Measurements from ENCODE around the gene ZNF443.
"Not testable (repeated sequence)": the region's sequence is repeated elsewhere in the genome, so short reads cannot be mapped to it uniquely, and the experiment has no call there.

ZNF443 gene

DNA sequence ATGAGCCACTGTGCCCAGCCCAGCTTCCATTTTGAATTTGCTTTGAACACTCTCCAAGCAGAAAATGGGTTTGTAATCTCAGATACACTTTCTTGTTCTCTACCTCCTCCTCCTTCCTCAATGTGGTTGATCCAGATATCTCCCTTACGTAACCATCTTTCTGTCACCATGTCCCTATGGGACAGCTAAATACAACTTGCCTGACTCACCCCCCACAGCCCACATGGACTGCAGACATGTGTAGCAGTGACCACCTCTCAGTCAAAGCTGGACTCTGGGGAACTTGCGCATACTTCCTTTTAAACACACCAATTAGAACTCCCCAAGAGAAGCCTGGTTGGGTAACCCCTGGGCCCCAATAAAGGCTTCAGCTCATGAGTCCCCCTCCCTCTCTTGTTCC, 28.9 kb downstream of the ZNF443 start:
- no peak for FAIRE-seq

DNA sequence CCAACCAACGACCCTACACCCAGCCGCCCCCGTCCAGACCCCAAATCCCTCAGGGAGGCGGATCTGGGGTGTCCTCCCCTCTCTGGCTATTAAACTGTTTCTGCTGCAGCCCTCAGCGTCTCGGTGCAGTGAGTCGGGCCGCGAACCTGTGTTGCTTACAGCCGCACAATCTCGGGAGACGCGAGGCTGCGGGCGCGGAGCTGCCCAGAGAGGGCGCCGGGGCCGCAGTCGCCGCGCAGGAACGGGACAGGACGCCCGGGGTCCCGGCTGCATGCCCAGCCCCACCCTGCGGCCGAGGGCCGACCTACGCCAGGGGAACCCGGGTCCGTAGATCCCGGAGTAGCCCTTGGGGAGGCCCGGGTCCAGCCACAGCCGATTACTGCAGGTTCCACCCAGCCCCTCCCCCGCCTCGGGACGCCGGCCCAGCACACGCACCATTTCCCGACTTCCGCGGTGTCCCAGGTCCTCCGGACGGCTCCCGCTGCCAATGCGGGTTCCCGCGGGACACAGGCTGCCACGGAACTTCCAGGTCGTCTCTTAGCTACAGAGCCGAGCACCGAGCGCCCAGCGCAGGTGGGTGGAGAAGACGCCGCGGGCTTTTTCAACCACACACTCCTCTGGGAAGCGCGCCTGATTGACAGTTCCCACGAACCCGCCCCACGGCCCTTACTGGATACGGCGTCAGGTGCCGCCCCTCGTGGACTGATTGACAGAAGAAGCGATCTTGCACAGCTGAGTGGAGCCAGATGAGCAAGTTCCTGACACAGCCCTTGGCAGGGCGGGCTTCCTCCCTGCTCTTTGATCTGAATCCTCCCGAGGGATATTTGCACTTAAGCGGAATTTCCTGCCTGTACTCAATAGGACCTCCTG, 40.0 kb downstream of the ZNF443 start, which contains the start of gene ZNF799:
ZNF799 (minus strand) TSS at position 639 of the 870 bp plus-strand sequence; CDS start at position 438, 201 bp downstream.
- peak; percentile 92 for FAIRE-seq

DNA sequence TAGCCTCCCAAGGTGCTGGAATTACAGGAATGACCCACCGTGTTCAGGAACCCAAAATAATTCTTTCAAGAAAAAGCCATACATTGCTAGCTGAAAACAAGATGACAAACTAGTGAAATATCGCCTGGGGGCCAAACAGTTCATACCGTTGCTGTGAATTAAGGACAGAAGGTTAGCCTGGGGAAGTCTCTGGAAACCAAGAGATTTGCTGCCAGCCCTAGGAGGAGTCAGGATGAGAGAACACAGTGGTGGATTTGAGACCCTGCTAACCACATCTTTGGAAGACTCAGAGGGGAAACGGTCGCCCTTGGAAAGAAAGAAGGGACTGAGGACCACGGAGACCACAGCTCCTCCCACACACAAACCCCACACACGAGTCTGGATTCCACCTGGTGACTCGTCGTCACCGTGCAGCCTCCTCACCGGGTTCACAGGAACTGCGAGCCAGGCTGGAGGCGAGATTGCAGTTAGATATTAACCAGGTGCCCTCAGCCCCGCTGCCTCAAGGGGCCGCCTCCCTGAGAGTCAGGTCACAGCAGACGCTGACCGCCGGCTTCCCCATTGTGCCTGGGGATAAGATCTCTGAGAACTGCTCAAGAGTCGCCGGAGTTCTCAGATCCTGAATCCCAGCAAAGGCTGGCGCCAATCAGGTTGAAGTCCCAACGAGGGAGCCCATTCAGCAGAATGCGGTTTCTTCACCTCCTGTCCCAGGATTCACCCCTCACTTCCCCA, 40.8 kb downstream of the ZNF443 start:
- not testable (repeated sequence) for FAIRE-seq

DNA sequence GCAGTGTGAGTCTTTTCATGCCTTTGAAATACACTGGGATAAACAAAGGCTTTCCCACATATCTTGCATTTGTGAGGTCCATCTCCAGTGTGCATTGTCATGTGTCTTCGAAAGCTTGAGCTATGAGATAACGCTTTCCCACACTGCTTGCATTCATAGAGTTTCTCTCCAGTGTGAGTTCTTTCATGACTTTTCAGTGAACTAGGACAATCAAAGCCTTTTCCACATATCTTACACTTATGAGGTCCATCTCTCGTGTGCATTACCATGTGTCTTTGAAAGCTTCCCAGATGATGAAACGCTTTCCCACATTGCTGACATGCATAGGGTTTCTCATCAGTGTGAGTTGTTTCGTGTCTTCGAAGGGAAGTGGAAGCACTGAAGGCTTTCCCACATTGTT, 49.7 kb downstream of the ZNF443 start:
- FAIRE-seq, result not testable (repeated sequence)

DNA sequence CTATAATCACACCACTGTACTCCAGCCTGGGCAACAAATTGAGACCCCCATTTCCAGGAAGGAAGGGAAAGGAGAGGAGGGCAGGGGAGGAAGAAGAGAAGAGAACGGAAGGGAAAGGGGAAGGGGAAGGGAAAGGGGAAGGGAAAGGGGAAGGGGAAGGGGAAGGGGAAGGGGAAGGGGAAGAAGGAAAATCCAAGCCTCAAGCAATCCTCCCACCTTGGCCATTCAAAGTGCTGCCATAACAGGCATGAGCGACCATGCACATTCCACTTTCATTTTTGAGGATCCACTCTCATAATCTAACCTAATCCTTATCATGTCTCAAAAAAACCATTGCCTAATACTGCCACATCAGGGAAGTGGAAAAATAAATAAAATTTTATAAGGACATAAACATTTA, 54.5 kb downstream of the ZNF443 start:
- not testable (repeated sequence) for FAIRE-seq

DNA sequence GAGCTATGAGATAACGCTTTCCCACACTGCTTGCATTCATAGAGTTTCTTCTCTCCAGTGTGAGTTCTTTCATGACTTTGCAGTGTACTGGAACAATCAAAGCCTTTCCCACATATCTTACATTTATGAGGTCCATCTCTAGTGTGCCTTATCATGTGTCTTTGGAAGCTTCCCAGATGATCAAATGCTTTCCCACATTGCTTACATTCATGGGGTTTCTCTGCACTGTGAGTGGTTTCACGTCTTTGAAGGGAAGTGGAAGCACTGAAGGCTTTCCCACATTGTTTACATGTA, 60.4 kb downstream of the ZNF443 start:
- no peak for FAIRE-seq

DNA sequence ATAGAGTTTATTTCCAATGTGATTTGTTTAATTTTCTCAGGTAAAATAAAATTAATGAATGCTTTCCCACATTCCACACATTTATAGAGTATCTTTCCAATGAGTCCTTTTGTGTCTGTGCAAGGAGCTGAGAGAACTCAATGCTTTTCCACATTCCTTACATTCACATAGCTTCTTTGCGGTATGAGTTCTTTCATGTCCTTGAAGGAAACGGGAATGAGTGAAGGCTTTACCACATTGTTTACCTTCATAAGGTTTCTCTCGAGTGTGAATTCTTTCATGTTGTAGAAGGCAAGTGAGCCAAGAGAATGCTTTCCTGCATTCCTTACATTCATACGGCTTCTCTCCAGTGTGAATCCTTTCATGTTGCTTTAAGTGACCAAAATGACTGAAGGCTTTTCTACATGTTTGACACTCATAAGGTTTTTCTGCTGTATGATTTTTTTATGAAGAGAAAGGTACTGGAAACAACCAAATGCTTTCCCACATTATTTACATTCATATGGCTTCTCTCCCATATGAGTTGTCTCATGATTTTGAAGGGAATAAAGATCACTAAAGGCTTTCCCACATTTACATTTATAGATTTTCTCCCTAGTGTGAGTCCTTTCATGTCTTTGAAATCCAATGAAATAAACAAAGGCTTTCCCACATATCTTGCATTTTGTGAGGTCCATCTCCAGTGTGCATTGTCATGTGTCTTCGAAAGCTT, 60.9 kb downstream of the ZNF443 start:
- FAIRE-seq, result no peak

Measured in A204.1 (cell line).